ENCODE results near the gene ABCC2. TPM values are rescaled to one million over a fixed set of nuclear protein-coding genes. Genes with fewer than 3 reads are reported as not detected.

ABCC2 gene
- total and polyA plus RNA-seq, 2 donors from 2014 or later: 2.3 to 15.4 TPM

DNA sequence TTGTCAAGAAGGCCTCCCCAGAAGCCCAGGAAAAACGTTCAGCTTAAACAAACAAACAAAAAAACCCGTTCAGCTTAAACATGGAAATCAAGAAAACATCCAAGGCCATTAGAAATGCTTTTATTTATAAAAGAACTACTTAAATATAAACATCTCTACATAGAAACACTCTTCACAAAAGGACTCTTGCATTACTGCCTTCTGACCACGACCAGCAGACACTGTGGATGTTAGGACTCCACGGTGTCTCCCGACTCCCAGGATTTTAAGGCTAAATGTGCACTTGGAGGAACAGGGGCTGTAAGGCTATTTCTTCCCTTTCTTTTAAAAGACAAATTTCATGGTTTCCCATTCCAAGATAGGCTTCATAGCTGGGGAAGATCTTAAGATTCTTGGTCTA is 93.0 kb downstream of the ABCC2 start:
- Histone ChIP-seq H3K36me3 (ENCODE audit: control insufficient read depth in 2 of 3, insufficient read depth in 3 of 3, low read length in 3 of 3) (peaks cover 4 to 34% (median 20%) of the 10 kb centered on the region in 3 donors), H3K9me3 (ENCODE audit: control insufficient read depth in 2 of 3, insufficient read depth in 1 of 3, low read length in 3 of 3) (no peaks in the 10 kb centered on the region), H3K27me3 (ENCODE audit: control insufficient read depth, insufficient read depth, low read length) (no peaks in the 10 kb centered on the region), H3K4me1 (ENCODE audit: control insufficient read depth in 2 of 3, insufficient read depth in 2 of 3, low read depth in 1 of 3, low read length in 3 of 3) (peaks cover 0 to 4% (median 0%) of the 10 kb centered on the region in 3 donors), H3K27ac (ENCODE audit: low read depth in 2 of 2, low read length in 2 of 2) (no peak overlapping the region), H3K4me3 (ENCODE audit: low read length in 3 of 3) (no peak overlapping the region), H3K9ac (ENCODE audit: low read length in 3 of 3) (no peak overlapping the region)
- intact Hi-C loops (cut with DNase I): no loop called here
- DNase-seq (no peak), FAIRE-seq (no peak)
- TF ChIP-seq, protein P1, sequence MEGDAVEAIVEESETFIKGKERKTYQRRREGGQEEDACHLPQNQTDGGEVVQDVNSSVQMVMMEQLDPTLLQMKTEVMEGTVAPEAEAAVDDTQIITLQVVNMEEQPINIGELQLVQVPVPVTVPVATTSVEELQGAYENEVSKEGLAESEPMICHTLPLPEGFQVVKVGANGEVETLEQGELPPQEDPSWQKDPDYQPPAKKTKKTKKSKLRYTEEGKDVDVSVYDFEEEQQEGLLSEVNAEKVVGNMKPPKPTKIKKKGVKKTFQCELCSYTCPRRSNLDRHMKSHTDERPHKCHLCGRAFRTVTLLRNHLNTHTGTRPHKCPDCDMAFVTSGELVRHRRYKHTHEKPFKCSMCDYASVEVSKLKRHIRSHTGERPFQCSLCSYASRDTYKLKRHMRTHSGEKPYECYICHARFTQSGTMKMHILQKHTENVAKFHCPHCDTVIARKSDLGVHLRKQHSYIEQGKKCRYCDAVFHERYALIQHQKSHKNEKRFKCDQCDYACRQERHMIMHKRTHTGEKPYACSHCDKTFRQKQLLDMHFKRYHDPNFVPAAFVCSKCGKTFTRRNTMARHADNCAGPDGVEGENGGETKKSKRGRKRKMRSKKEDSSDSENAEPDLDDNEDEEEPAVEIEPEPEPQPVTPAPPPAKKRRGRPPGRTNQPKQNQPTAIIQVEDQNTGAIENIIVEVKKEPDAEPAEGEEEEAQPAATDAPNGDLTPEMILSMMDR (IDR thresholded peaks at IDR 0.05; ENCODE audit: borderline replicate concordance, extremely low read depth, insufficient read depth): no peak

DNA sequence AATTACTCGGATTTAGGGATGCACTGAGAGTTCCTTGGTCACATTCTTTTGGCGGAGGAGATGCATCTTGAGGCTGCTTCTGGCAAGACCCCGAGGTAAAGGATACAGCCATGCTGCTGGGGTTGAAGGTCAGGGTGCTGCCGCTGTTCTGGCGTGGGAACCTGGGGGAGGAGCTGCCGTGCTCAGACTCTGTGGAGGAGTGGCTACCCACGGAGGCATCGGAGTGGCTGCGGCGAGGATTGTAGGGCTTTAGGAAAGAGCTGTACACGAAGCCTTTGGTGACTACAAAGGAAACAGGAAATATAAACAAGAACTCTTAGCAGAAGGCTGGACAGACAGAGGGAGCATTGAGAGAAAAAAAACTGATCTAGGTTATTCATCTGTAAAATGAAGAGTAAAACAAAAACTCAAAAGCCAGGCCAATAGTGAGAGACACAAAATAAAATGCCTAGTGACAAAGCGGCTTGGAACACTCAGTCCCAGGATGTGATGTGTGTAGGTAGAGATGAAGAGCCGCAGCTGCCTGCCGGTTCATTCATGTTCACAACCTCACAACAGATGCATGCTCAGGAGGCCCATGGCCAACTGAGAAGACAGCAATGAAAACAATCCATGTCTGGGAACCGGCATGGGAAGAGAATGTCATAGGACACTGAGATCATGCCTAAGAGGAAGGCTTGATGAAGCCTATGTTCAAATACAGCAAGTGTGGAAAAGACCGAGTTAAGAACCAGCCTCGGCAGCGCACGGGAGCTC is 97.8 kb downstream of the ABCC2 start:
- intact Hi-C loops (cut with DNase I): no loop called here
- no peaks in the 10 kb centered on the region for H3K9me3 ChIP-seq (ENCODE audit: control insufficient read depth in 2 of 3, insufficient read depth in 1 of 3, low read length in 3 of 3)
- no peak for FAIRE-seq
- no peaks in the 10 kb centered on the region for H3K27me3 ChIP-seq (ENCODE audit: control insufficient read depth, insufficient read depth, low read length)
- H3K27ac ChIP-seq (ENCODE audit: low read depth in 2 of 2, low read length in 2 of 2): no peak overlapping the region
- peak in 3 of 5 donors; percentile 5 to 43 (median 11) for DNase-seq
- peaks cover 6 to 69% (median 29%) of the 10 kb centered on the region in 3 donors for H3K36me3 ChIP-seq (ENCODE audit: control insufficient read depth in 2 of 3, insufficient read depth in 3 of 3, low read length in 3 of 3)
- H3K4me1 ChIP-seq (ENCODE audit: control insufficient read depth in 2 of 3, insufficient read depth in 2 of 3, low read depth in 1 of 3, low read length in 3 of 3): peaks cover 0 to 6% (median 0%) of the 10 kb centered on the region in 3 donors
- TF ChIP-seq, protein P1 (IDR thresholded peaks at IDR 0.05; ENCODE audit: borderline replicate concordance, extremely low read depth, insufficient read depth): no peak
- no peak overlapping the region for H3K4me3 ChIP-seq (ENCODE audit: low read length in 3 of 3)
- no peak overlapping the region for H3K9ac ChIP-seq (ENCODE audit: low read length in 3 of 3)

DNA sequence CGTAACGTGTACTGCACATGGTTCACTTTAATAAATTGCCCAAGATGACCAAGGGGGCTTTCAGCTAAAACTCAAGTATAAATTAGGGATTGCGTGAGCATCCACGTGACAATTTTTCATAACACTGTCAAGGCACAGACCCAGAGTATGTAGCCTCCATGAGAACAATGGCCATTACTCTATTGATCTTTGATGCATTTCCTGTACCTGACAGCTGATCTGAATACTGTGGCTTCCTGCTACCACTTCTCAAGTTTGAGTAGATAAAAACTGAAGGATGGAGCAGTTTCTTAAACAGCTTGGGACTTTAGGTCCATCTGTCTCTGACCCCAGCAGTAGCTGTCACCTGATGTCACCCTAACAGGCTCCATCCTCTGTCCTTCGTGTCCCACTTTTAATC is 98.9 kb downstream of the ABCC2 start:
- no peak overlapping the region for H3K27ac ChIP-seq (ENCODE audit: low read depth in 2 of 2, low read length in 2 of 2)
- H3K27me3 ChIP-seq (ENCODE audit: control insufficient read depth, insufficient read depth, low read length): no peaks in the 10 kb centered on the region
- intact Hi-C loops (cut with DNase I): no loop called here
- DNase-seq: no peak
- no peaks in the 10 kb centered on the region for H3K9me3 ChIP-seq (ENCODE audit: control insufficient read depth in 2 of 3, insufficient read depth in 1 of 3, low read length in 3 of 3)
- TF ChIP-seq, protein P1 (IDR thresholded peaks at IDR 0.05; ENCODE audit: borderline replicate concordance, extremely low read depth, insufficient read depth): no peak
- no peak overlapping the region for H3K4me3 ChIP-seq (ENCODE audit: low read length in 3 of 3)
- H3K36me3 ChIP-seq (ENCODE audit: control insufficient read depth in 2 of 3, insufficient read depth in 3 of 3, low read length in 3 of 3): peaks cover 6 to 69% (median 36%) of the 10 kb centered on the region in 3 donors
- no peak for FAIRE-seq
- H3K4me1 ChIP-seq (ENCODE audit: control insufficient read depth in 2 of 3, insufficient read depth in 2 of 3, low read depth in 1 of 3, low read length in 3 of 3): peaks cover 0 to 6% (median 0%) of the 10 kb centered on the region in 3 donors
- no peak overlapping the region for H3K9ac ChIP-seq (ENCODE audit: low read length in 3 of 3)

Data from kidney (tissue), 14 donors.